ENCODE measurements around the gene OSBPL5.

OSBPL5 gene

GRCh38 chr11:3095712-3096361 lies 69.3 kb downstream of the OSBPL5 start:
- CTCF ChIA-PET: interaction anchor here (2.0 to 8.5 kb wide), 2 partner anchors 11 to 58 kb away, joined by 14 to 157 read pairs; no protein-coding TSS in a partner anchor
- no peak for DNase-seq (ENCODE audit: low read depth, low spot score)
- H3K4me3 ChIP-seq (ENCODE audit: low read depth, low read length): no peak overlapping the region
- TF ChIP-seq CTCF (IDR thresholded peaks at IDR 0.05; ENCODE audit: insufficient read depth, low read length, missing control alignments): no peak
- POLR2A ChIA-PET: no interaction called here

GRCh38 chr11:3094223-3094824 lies 70.8 kb downstream of the OSBPL5 start:
- H3K4me3 ChIP-seq (ENCODE audit: low read depth, low read length): no peak overlapping the region
- TF ChIP-seq CTCF (IDR thresholded peaks at IDR 0.05; ENCODE audit: insufficient read depth, low read length, missing control alignments): no peak
- DNase-seq (ENCODE audit: low read depth, low spot score): no peak
- CTCF ChIA-PET: interaction anchor here (0.9 to 8.5 kb wide), 6 partner anchors 9 to 314 kb away, joined by 3 to 157 read pairs (median 5); no protein-coding TSS in a partner anchor
- POLR2A ChIA-PET: no interaction called here

- DNase-seq (ENCODE audit: low read depth, low spot score): no peak
- ChIA-PET CTCF (interaction anchor here (0.6 to 9.3 kb wide), 13 partner anchors 8 to 163 kb away, joined by 3 to 157 read pairs (median 4); no protein-coding TSS in a partner anchor), POLR2A (no interaction called here)
- TF ChIP-seq CTCF (IDR thresholded peaks at IDR 0.05; ENCODE audit: insufficient read depth, low read length, missing control alignments): no peak
- H3K4me3 ChIP-seq (ENCODE audit: low read depth, low read length): no peak overlapping the region
These were observed 71.6 kb downstream of the OSBPL5 start for GRCh38 chr11:3093281-3094191.

- no peak overlapping the region for H3K4me3 ChIP-seq (ENCODE audit: low read depth, low read length)
- DNase-seq (ENCODE audit: low read depth, low spot score): no peak
- no peak for TF ChIP-seq CTCF (IDR thresholded peaks at IDR 0.05; ENCODE audit: insufficient read depth, low read length, missing control alignments)
- ChIA-PET POLR2A (no interaction called here), CTCF (interaction anchor here (0.6 to 9.3 kb wide), 13 partner anchors 11 to 163 kb away, joined by 3 to 157 read pairs (median 4); partner anchors contain the start of gene CARS1)
These were observed 72.4 kb downstream of the OSBPL5 start for GRCh38 chr11:3092603-3093141.

GRCh38 chr11:3091846-3092602 lies 73.1 kb downstream of the OSBPL5 start:
- no peak overlapping the region for H3K4me3 ChIP-seq (ENCODE audit: low read depth, low read length)
- TF ChIP-seq CTCF (IDR thresholded peaks at IDR 0.05; ENCODE audit: insufficient read depth, low read length, missing control alignments): peak; percentile 98
- ChIA-PET POLR2A (interaction anchor here (0.7 to 0.8 kb wide), 2 partner anchors 10 to 55 kb away, joined by 3 to 4 read pairs; no protein-coding TSS in a partner anchor), CTCF (interaction anchor here (0.6 to 9.3 kb wide), 50 partner anchors 8 to 560 kb away, joined by 3 to 157 read pairs (median 6); partner anchors contain the start of genes CARS1 and PHLDA2)
- DNase-seq (ENCODE audit: low read depth, low spot score): no peak
